ENCODE data around the gene DEAF1. TPM values are rescaled to one million over a fixed set of nuclear protein-coding genes. Genes with fewer than 3 reads are reported as not detected.

Gene DEAF1
- total RNA-seq, 4 donors from 2014 or later, result 14.8 to 42.4 (median 25.2) TPM

- Histone ChIP-seq H3K27me3 (peaks cover 0 to 7% (median 4%) of the 10 kb centered on the region in 3 donors), H3K4me1 (peaks cover 4 to 18% of the 10 kb centered on the region in 2 donors), H3K36me3 (no peaks in the 10 kb centered on the region), H3K4me3 (no peak overlapping the region), H3K27ac (no peak overlapping the region), H3K9me3 (no peaks in the 10 kb centered on the region)
- TF ChIP-seq CTCF (IDR thresholded peaks at IDR 0.05 in 4 of 5, conservative IDR thresholded peaks at IDR 0.05 in 1 of 5) (no peak), POLR2A (IDR thresholded peaks at IDR 0.05) (no peak)
- intact Hi-C loops (cut with DNase I; ENCODE audit: low total_unique reads) (no loop called here), in situ Hi-C loops (cut with MboI; ENCODE audit: low sequenced_read_pairs in 4 of 4) (no loop called here)
- DNase-seq (no peak), ATAC-seq (no peak)
Measured at GRCh38 chr11:623999-624704, 70.9 kb downstream of the DEAF1 start.

- no peak overlapping the region for H3K4me3 ChIP-seq
- H3K27ac ChIP-seq, result no peak overlapping the region
- no peak for DNase-seq
- no peaks in the 10 kb centered on the region for H3K36me3 ChIP-seq
- intact Hi-C loops (cut with DNase I; ENCODE audit: low total_unique reads), result no loop called here
- H3K27me3 ChIP-seq, result peaks cover 0 to 7% (median 4%) of the 10 kb centered on the region in 3 donors
- H3K4me1 ChIP-seq, result peaks cover 0 to 15% of the 10 kb centered on the region in 2 donors
- ATAC-seq, result no peak
- TF ChIP-seq POLR2A (IDR thresholded peaks at IDR 0.05) (no peak), CTCF (IDR thresholded peaks at IDR 0.05 in 4 of 5, conservative IDR thresholded peaks at IDR 0.05 in 1 of 5) (no peak)
- in situ Hi-C loops (cut with MboI; ENCODE audit: low sequenced_read_pairs in 4 of 4), result no loop called here
- no peaks in the 10 kb centered on the region for H3K9me3 ChIP-seq
Measured at GRCh38 chr11:623349-623869, 71.6 kb downstream of the DEAF1 start.

GRCh38 chr11:621838-622237, 73.2 kb downstream of the DEAF1 start:
- TF ChIP-seq POLR2A (IDR thresholded peaks at IDR 0.05), result no peak
- no peak for TF ChIP-seq CTCF (IDR thresholded peaks at IDR 0.05 in 4 of 5, conservative IDR thresholded peaks at IDR 0.05 in 1 of 5)
- H3K27me3 ChIP-seq, result peaks cover 0 to 7% (median 4%) of the 10 kb centered on the region in 3 donors
- no peaks in the 10 kb centered on the region for H3K9me3 ChIP-seq
- H3K27ac ChIP-seq, result no peak overlapping the region
- H3K4me3 ChIP-seq, result no peak overlapping the region
- in situ Hi-C loops (cut with MboI; ENCODE audit: low sequenced_read_pairs in 4 of 4), result no loop called here
- no peaks in the 10 kb centered on the region for H3K36me3 ChIP-seq
- DNase-seq (no peak), ATAC-seq (no peak)
- H3K4me1 ChIP-seq, result peaks cover 0 to 10% of the 10 kb centered on the region in 2 donors
- intact Hi-C loops (cut with DNase I; ENCODE audit: low total_unique reads), result no loop called here

- H3K9me3 ChIP-seq, result no peaks in the 10 kb centered on the region
- no peak overlapping the region for H3K4me3 ChIP-seq
- in situ Hi-C loops (cut with MboI; ENCODE audit: low sequenced_read_pairs in 4 of 4), result no loop called here
- H3K27ac ChIP-seq, result no peak overlapping the region
- TF ChIP-seq POLR2A (IDR thresholded peaks at IDR 0.05) (no peak), CTCF (IDR thresholded peaks at IDR 0.05 in 4 of 5, conservative IDR thresholded peaks at IDR 0.05 in 1 of 5) (no peak)
- ATAC-seq (no peak), DNase-seq (no peak)
- intact Hi-C loops (cut with DNase I; ENCODE audit: low total_unique reads), result no loop called here
- no peaks in the 10 kb centered on the region for H3K36me3 ChIP-seq
- peaks cover 0 to 4% (median 4%) of the 10 kb centered on the region in 3 donors for H3K27me3 ChIP-seq
- peaks cover 4 to 6% of the 10 kb centered on the region in 2 donors for H3K4me1 ChIP-seq
Measured at GRCh38 chr11:620935-621814, 73.8 kb downstream of the DEAF1 start.

Data from gastrocnemius medialis (tissue), 4 donors.